ENCODE results near the gene OR4E1.

Gene OR4E1, protein sequence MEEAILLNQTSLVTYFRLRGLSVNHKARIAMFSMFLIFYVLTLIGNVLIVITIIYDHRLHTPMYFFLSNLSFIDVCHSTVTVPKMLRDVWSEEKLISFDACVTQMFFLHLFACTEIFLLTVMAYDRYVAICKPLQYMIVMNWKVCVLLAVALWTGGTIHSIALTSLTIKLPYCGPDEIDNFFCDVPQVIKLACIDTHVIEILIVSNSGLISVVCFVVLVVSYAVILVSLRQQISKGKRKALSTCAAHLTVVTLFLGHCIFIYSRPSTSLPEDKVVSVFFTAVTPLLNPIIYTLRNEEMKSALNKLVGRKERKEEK

DNA sequence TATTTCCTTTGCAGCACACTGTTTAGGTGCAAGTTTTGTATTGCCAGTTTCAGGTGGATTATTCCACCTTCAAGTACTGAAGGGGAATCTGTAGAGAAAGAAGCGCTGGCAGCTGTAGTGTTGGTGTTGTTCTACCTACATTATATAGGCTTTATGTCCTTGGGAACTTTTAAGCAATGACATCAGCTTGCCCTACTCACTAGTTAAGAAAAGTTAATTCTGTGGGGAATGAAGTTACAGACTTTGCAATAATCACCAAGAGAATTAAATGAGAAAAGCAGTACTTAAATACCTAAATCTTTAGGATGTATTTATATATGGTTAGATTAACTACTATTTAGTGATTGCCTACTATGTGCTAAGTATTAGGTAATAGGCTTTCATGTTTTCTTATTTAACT, at the start of gene OR4E1:
TSS of gene OR4E1 (minus strand) at position 101 of the 400 bp plus-strand sequence. CDS start 2,883 bp downstream, outside the sequence.
- TF ChIP-seq, protein P1, sequence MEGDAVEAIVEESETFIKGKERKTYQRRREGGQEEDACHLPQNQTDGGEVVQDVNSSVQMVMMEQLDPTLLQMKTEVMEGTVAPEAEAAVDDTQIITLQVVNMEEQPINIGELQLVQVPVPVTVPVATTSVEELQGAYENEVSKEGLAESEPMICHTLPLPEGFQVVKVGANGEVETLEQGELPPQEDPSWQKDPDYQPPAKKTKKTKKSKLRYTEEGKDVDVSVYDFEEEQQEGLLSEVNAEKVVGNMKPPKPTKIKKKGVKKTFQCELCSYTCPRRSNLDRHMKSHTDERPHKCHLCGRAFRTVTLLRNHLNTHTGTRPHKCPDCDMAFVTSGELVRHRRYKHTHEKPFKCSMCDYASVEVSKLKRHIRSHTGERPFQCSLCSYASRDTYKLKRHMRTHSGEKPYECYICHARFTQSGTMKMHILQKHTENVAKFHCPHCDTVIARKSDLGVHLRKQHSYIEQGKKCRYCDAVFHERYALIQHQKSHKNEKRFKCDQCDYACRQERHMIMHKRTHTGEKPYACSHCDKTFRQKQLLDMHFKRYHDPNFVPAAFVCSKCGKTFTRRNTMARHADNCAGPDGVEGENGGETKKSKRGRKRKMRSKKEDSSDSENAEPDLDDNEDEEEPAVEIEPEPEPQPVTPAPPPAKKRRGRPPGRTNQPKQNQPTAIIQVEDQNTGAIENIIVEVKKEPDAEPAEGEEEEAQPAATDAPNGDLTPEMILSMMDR (conservative IDR thresholded peaks at IDR 0.05; ENCODE audit: low read depth), result no peak
- CTCF ChIA-PET, result interaction anchor here (0.6 kb wide), 1 partner anchor 229 kb away, joined by 3 read pairs; no protein-coding TSS in a partner anchor
- POLR2A ChIA-PET (ENCODE audit: low non-redundant PET), result no interaction called here
- no peak within 1 kb of the TSS for H3K27ac ChIP-seq
- DNase-seq (ENCODE audit: low spot score), result no peak

DNA sequence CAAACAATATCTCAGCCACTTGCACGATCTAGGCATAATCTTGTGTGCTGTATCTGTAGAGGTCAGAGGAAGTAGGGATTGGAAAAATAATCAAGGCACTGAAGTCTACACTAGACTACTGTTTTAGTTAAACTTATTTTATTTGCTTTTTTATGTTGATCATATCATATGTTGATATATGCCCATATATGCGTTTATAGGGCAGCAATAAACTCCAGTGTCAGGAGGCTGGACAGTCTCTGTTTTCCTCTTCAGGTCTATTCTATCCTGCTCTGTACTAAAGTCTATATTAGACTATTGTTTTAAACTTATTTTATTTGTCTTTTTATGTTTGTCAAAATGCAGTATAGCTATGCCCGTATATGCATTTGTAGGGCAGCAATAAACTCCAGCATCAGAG, 47.9 kb upstream of the OR4E1 start:
- H3K27ac ChIP-seq, result no peak overlapping the region
- TF ChIP-seq, protein P1 (conservative IDR thresholded peaks at IDR 0.05; ENCODE audit: low read depth), result no peak
- ChIA-PET CTCF (interaction anchor here (0.7 kb wide), 1 partner anchor 27 kb away, joined by 4 read pairs; no protein-coding TSS in a partner anchor), POLR2A (ENCODE audit: low non-redundant PET) (no interaction called here)
- DNase-seq (ENCODE audit: low spot score), result no peak

DNA sequence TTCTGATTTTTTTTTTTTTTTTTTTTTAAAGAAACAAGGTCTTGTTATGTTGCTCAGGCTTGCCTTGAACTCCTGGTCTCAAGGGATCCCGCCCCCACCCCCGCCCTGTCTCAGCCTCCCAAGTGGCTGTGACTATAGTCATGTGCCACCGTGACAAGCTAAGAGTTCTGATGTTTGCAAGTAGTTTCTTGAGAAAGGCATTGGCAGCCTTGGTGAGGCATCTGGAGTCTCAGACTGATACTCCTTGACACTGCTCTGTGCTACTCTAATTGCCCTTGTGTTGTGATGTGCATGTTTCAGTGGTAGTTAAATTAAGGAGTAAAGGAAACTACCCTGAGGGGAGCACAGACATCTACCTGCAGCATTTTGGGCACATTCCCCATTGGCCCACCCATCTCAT, 46.2 kb upstream of the OR4E1 start:
- DNase-seq (ENCODE audit: low spot score), result no peak
- POLR2A ChIA-PET (ENCODE audit: low non-redundant PET), result no interaction called here
- H3K27ac ChIP-seq, result no peak overlapping the region
- CTCF ChIA-PET, result no interaction called here
- TF ChIP-seq, protein P1 (conservative IDR thresholded peaks at IDR 0.05; ENCODE audit: low read depth), result no peak

DNA sequence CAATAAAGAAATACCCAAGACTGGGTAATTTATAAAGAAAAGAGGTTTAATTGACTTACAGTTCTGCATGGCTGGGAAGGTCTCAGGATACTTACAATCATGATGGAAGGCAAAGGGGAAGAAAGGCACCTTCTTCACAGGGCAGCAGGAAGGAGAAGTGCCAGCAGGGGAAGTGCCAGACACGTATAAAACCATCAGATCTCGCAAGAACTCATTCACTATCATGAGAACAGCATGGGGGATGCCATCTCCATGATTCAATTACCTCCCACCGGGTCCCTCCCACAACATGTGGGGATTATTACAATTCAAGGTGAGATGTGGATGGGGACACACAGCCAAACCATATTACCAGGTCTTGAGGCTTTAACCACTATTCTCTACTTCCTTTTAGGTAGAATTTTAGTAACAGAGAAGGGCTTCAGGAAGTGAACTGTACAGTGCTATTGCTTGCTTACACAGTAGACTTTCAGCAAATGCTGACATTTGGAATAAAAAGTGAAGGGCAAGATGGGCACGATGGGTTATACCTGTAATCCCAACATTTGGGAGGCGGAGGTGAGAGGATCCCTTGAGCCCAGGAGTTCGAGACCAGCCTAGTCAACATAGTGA, 40.8 kb upstream of the OR4E1 start:
- ChIA-PET CTCF (no interaction called here), POLR2A (ENCODE audit: low non-redundant PET) (no interaction called here)
- TF ChIP-seq, protein P1 (conservative IDR thresholded peaks at IDR 0.05; ENCODE audit: low read depth), result no peak
- H3K27ac ChIP-seq, result no peak overlapping the region
- DNase-seq (ENCODE audit: low spot score), result no peak

DNA sequence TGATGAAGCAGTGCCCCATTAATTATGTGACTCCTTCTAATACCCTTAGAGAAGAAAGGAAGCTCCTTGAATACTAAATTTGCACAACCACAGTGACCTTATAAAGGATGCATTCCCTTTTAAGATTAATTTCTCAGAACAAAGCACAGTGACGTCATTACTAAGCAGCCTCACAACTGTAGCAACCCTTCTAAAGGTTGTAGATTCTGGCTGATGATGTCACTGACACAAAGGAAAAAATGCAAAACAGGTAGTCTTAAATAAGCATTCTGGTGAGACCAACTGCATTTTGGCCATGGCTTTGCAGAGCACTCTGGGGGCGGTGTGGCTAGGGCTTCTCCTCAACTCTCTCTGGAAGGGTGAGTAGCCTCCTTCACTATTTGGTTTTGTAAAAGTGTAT, 38.4 kb upstream of the OR4E1 start:
- CTCF ChIA-PET, result interaction anchor here (0.6 to 1.2 kb wide), 4 partner anchors 13 to 320 kb away, joined by 3 to 5 read pairs (median 3); no protein-coding TSS in a partner anchor
- TF ChIP-seq, protein P1 (conservative IDR thresholded peaks at IDR 0.05; ENCODE audit: low read depth), result no peak

DNA sequence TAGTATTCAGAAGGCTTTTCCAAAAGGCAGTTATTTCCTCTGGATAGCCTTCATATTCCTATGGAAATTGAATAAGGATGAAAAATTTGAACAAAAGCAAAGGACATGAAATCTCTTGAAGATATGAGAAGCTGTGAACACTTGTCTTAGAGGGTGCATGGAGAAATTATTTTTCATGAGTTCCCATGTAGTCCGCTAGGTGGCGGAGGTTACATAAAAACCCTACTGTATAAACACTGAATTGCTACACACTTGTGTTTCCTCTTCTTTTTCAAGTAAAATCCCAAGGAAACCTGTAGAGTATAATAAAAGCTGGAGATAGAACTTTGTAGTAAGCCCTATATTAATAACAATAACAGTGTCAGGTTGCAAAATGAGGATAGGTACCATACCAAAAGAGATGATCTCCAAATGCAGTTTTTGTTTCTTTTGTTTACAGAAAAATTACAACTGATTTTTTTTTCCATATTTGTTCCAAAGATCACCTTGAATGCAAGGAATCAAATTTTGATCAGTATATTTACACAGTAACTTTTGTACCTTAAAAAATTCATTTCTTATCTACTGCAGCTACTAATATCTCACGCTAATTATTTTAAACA, 37.8 kb upstream of the OR4E1 start:
- TF ChIP-seq, protein P1 (conservative IDR thresholded peaks at IDR 0.05; ENCODE audit: low read depth), result peak; percentile 81
- H3K27ac ChIP-seq, result no peak overlapping the region
- ChIA-PET CTCF (interaction anchor here (0.6 to 1.2 kb wide), 7 partner anchors 12 to 321 kb away, joined by 3 to 5 read pairs (median 3); no protein-coding TSS in a partner anchor), POLR2A (ENCODE audit: low non-redundant PET) (no interaction called here)
- DNase-seq (ENCODE audit: low spot score), result peak; percentile 47

More for the DNA sequence above, 38.4 kb upstream of the OR4E1 start:
- DNase-seq (ENCODE audit: low spot score), result no peak
- POLR2A ChIA-PET (ENCODE audit: low non-redundant PET), result no interaction called here
- no peak overlapping the region for H3K27ac ChIP-seq

Measured in RWPE1 (cell line).